ENCODE measurements around the gene GNAQ. TPM values are rescaled to one million over a fixed set of nuclear protein-coding genes. Genes with fewer than 3 reads are reported as not detected.
A peak's percentile ranks its signal among the peaks of the same experiment; 100 is the strongest.

GNAQ gene
- total and polyA plus RNA-seq, 2 of the 13 experiments (the other 11 are each of a cell fraction or from before 2014, with no cell fraction given) = 16.5 to 17.7 TPM

- Histone ChIP-seq H4K20me1 (ENCODE audit: insufficient read depth, low read length) (peaks cover 2% of the 10 kb centered on the region; the same call in 1 of the 2 replicates), H3K27ac (ENCODE audit: extremely low read length, insufficient read depth, low read length) (no peak overlapping the region), H3K79me2 (ENCODE audit: insufficient read depth, low read length) (no peaks in the 10 kb centered on the region), H3K27me3 (ENCODE audit: control insufficient read depth in 1 of 2, insufficient read depth in 2 of 2, low read length in 2 of 2) (no peaks in the 10 kb centered on the region), H3K4me2 (ENCODE audit: low read depth, low read length) (no peak overlapping the region), H3K9ac (ENCODE audit: insufficient read depth, low read depth, low read length) (no peak overlapping the region), H3K4me1 (ENCODE audit: insufficient read depth, low read length) (peaks cover 28% of the 10 kb centered on the region), H3K4me3 (replicated peaks in 1 of 3; ENCODE audit: insufficient read depth in 1 of 3, low read depth in 2 of 3, low read length in 3 of 3) (no peak overlapping the region), H2AFZ (ENCODE audit: low read length) (no peak overlapping the region), H3K9me3 (ENCODE audit: low read length) (no peaks in the 10 kb centered on the region), H3K36me3 (replicated peaks in 1 of 2; ENCODE audit: control insufficient read depth in 1 of 2, insufficient read depth in 2 of 2, low read length in 2 of 2) (no peaks in the 10 kb centered on the region)
- intact Hi-C loops (cut with micrococcal nuclease; ENCODE audit: unreplicated experiment) (no loop called here), in situ Hi-C loops (cut with HindIII; ENCODE audit: extremely low pct_ligation_motif_present, low pct_unique_long_range_greater_than_20kb) (no loop called here)
- no peak for DNase-seq (ENCODE audit: low spot score)
- FAIRE-seq = no peak
- CTCF ChIA-PET (ENCODE audit: low intra/inter-chr PET ratio, low total read pairs) = no interaction called here
- POLR2A ChIA-PET = no interaction called here
- 88% methylated on average over 2 of the region's 2 CpGs for WGBS (ENCODE audit: low lambda C conversion rate)
- ATAC-seq = no peak
- TF ChIP-seq ZNF3 (CRISPR knock-in tag; IDR thresholded peaks at IDR 0.05) (no peak), GTF2F1 (IDR thresholded peaks at IDR 0.05; ENCODE audit: low read length) (no peak), NCOA2 (CRISPR knock-in tag; IDR thresholded peaks at IDR 0.05) (no peak), HNRNPUL1 (IDR thresholded peaks at IDR 0.05; ENCODE audit: low read depth, low read length) (no peak)
- no TSS peak for BruUV-seq (replicated peaks)
Measured at GRCh38 chr9:77765781-77766259, 265.8 kb downstream of the GNAQ start.

GRCh38 chr9:77764894-77765780, 266.5 kb downstream of the GNAQ start:
- H3K27ac ChIP-seq (ENCODE audit: extremely low read length, insufficient read depth, low read length) = no peak overlapping the region
- H2AFZ ChIP-seq (ENCODE audit: low read length) = no peak overlapping the region
- no peak overlapping the region for H3K4me2 ChIP-seq (ENCODE audit: low read depth, low read length)
- FAIRE-seq (no peak), ATAC-seq (peak; percentile 42; the same call in 2 of the 3 replicates), DNase-seq (ENCODE audit: low spot score) (peak; percentile 50)
- H3K27me3 ChIP-seq (ENCODE audit: control insufficient read depth in 1 of 2, insufficient read depth in 2 of 2, low read length in 2 of 2) = no peaks in the 10 kb centered on the region
- no TSS peak for BruUV-seq (replicated peaks)
- H3K9me3 ChIP-seq (ENCODE audit: low read length) = no peaks in the 10 kb centered on the region
- peaks cover 2% of the 10 kb centered on the region; the same call in 1 of the 2 replicates for H4K20me1 ChIP-seq (ENCODE audit: insufficient read depth, low read length)
- intact Hi-C loops (cut with micrococcal nuclease; ENCODE audit: unreplicated experiment) = no loop called here
- H3K36me3 ChIP-seq (replicated peaks in 1 of 2; ENCODE audit: control insufficient read depth in 1 of 2, insufficient read depth in 2 of 2, low read length in 2 of 2) = no peaks in the 10 kb centered on the region
- POLR2A ChIA-PET = no interaction called here
- WGBS (ENCODE audit: low lambda C conversion rate) = 90% methylated on average over 10 of the region's 10 CpGs
- in situ Hi-C loops (cut with HindIII; ENCODE audit: extremely low pct_ligation_motif_present, low pct_unique_long_range_greater_than_20kb) = no loop called here
- H3K9ac ChIP-seq (ENCODE audit: insufficient read depth, low read depth, low read length) = no peak overlapping the region
- no peak overlapping the region for H3K4me3 ChIP-seq (replicated peaks in 1 of 3; ENCODE audit: insufficient read depth in 1 of 3, low read depth in 2 of 3, low read length in 3 of 3)
- peaks cover 28% of the 10 kb centered on the region for H3K4me1 ChIP-seq (ENCODE audit: insufficient read depth, low read length)
- CTCF ChIA-PET (ENCODE audit: low intra/inter-chr PET ratio, low total read pairs) = no interaction called here
- H3K79me2 ChIP-seq (ENCODE audit: insufficient read depth, low read length) = no peaks in the 10 kb centered on the region
- TF ChIP-seq BCL3 (CRISPR knock-in tag; IDR thresholded peaks at IDR 0.05) (no peak), NFE2L1 (CRISPR knock-in tag; IDR thresholded peaks at IDR 0.05; ENCODE audit: borderline replicate concordance) (no peak), ZKSCAN5 (CRISPR knock-in tag; IDR thresholded peaks at IDR 0.05) (no peak), MEIS2 (CRISPR knock-in tag; IDR thresholded peaks at IDR 0.05) (no peak), BRD4 (CRISPR knock-in tag; IDR thresholded peaks at IDR 0.05) (no peak), MED8 (CRISPR knock-in tag; IDR thresholded peaks at IDR 0.05; ENCODE audit: insufficient replicate concordance) (no peak), ZNF644 (CRISPR knock-in tag; IDR thresholded peaks at IDR 0.05; ENCODE audit: low read depth) (no peak), SNAPC5 (CRISPR knock-in tag; IDR thresholded peaks at IDR 0.05; ENCODE audit: borderline replicate concordance) (no peak), THAP7 (CRISPR knock-in tag; IDR thresholded peaks at IDR 0.05) (no peak), HOMEZ (CRISPR knock-in tag; IDR thresholded peaks at IDR 0.05; ENCODE audit: low read depth) (peak; percentile 46; the same call in 1 of the 2 replicates)

All from HepG2 (cell line).